B cell (primary cell): Measurements from ENCODE around the gene SFXN2. TPM values are rescaled to one million over a fixed set of nuclear protein-coding genes. Genes with fewer than 3 reads are reported as not detected.

ENCODE experiments used
- ATAC-seq: fragments of 200-7000 bp; cut with Tn5 transposase; one replicate; pipeline ENCODE4 v1.10.0; 2021; ENCODE audit warnings: low read depth, mild to moderate bottlenecking, moderate number of reproducible peaks, moderate library complexity
- CTCF ChIA-PET: fragments of 350-600 bp; sonication (Branson Sonifier 250); formaldehyde crosslinking; loops from one replicate; lab custom pipeline; 2021; ENCODE audit warnings: antibody characterized with exemption, inconsistent platforms; lab: Charles Lee
- POLR2A ChIA-PET: fragments of 350-600 bp; sonication (Branson Sonifier 250); formaldehyde crosslinking; loops from one replicate; lab custom pipeline; 2021; ENCODE audit warnings: antibody characterized with exemption; lab: Charles Lee
- DNase-seq: peaks from one replicate; pipeline ENCODE4 v3.0.0; 2013
- H2AFZ ChIP-seq: 2 replicates; pipeline ENCODE4 v1.6.1; 2012; ENCODE audit warnings: mild to moderate bottlenecking, low read depth, low read length; ENCODE audit not compliant: insufficient read depth, poor library complexity, severe bottlenecking
- H3K27ac ChIP-seq, 2 donors: 1 replicate in 1 of 2; 2 replicates in 1 of 2; pipeline ENCODE4 v1.5.1; 2012 to 2013; ENCODE audit warnings: low read length in 2 of 2, mild to moderate bottlenecking in 2 of 2, moderate library complexity in 1 of 2
- H3K27me3 ChIP-seq, 4 experiments: fragments of 200-600 bp in 1 of 4; sonication (generic) in 1 of 4; replicated peaks in 1 of 4; 1 replicate in 2 of 4; 2 replicates in 2 of 4; pipeline versions ENCODE4 v1.6.1 to v1.7.0; 2013 to 2016; ENCODE audit warnings: low read length in 3 of 4, mild to moderate bottlenecking in 2 of 4, mixed read lengths in 1 of 4, moderate library complexity in 1 of 4; ENCODE audit not compliant: insufficient read depth in 4 of 4, control insufficient read depth in 3 of 4; ENCODE audit errors: control extremely low read depth in 1 of 4
- H3K36me3 ChIP-seq, 2 experiments: replicated peaks in 1 of 2; 1 replicate in 1 of 2; 2 replicates in 1 of 2; pipeline versions ENCODE4 v1.6.1 to v1.7.1; 2013; ENCODE audit warnings: low read length in 1 of 2; ENCODE audit not compliant: insufficient read depth in 2 of 2, control insufficient read depth in 1 of 2; ENCODE audit errors: control extremely low read depth in 1 of 2, extremely low read depth in 1 of 2
- H3K4me1 ChIP-seq, 2 donors: fragments of 200-600 bp in 1 of 2; sonication (generic) in 1 of 2; 1 replicate in 1 of 2; 2 replicates in 1 of 2; pipeline versions ENCODE4 v1.5.1 to v1.6.1; 2013 to 2017; ENCODE audit warnings: low read length in 2 of 2; ENCODE audit not compliant: control insufficient read depth in 2 of 2, insufficient read depth in 2 of 2
- H3K4me2 ChIP-seq: replicated peaks from 2 replicates; pipeline ENCODE3; 2012; ENCODE audit warnings: mild to moderate bottlenecking, low read depth, low read length; ENCODE audit not compliant: poor library complexity, severe bottlenecking
- H3K4me3 ChIP-seq, 5 experiments: fragments of 200-600 bp in 1 of 5; sonication (generic) in 1 of 5; 1 replicate in 3 of 5; 2 replicates in 2 of 5; pipeline versions ENCODE4 v1.5.1 to v1.7.0; 2011 to 2016; ENCODE audit warnings: low read length in 4 of 5, mild to moderate bottlenecking in 4 of 5, low read depth in 2 of 5, control low read depth in 1 of 5, moderate library complexity in 1 of 5; ENCODE audit not compliant: insufficient read depth in 1 of 5; ENCODE audit errors: control extremely low read depth in 1 of 5, extremely low read depth in 1 of 5
- H3K79me2 ChIP-seq: fragments of 200-600 bp; sonication (generic); one replicate; pipeline ENCODE4 v1.6.0; 2016; ENCODE audit warnings: low read length; ENCODE audit not compliant: control insufficient read depth, insufficient read depth
- H3K9ac ChIP-seq: fragments of 200-600 bp; sonication (generic); 2 replicates; pipeline ENCODE4 v1.6.1; 2017; ENCODE audit warnings: mild to moderate bottlenecking, low read length, moderate library complexity
- H3K9me3 ChIP-seq, 3 donors: one replicate each; pipeline versions ENCODE4 v1.6.1 to v1.7.1; 2013; ENCODE audit warnings: low read length in 2 of 3; ENCODE audit not compliant: control insufficient read depth in 2 of 3, insufficient read depth in 1 of 3; ENCODE audit errors: control extremely low read depth in 1 of 3
- H4K20me1 ChIP-seq: 2 replicates; pipeline ENCODE4 v1.6.0; 2012; ENCODE audit warnings: mild to moderate bottlenecking, low read length; ENCODE audit not compliant: insufficient read depth, control insufficient read depth, poor library complexity, severe bottlenecking
- H3K27ac Mint-ChIP-seq: one replicate; pipeline ENCODE4 v1.8.0; 2021; ENCODE audit warnings: mixed read lengths
- H3K27me3 Mint-ChIP-seq: one replicate; pipeline ENCODE4 v1.8.0; 2021; ENCODE audit warnings: mixed read lengths
- H3K4me1 Mint-ChIP-seq: one replicate; pipeline ENCODE4 v1.8.0; 2021; ENCODE audit warnings: mixed read lengths
- H3K4me3 Mint-ChIP-seq: one replicate; pipeline ENCODE4 v1.8.0; 2021; ENCODE audit warnings: mixed read lengths
- H3K9me3 Mint-ChIP-seq: one replicate; pipeline ENCODE4 v1.8.0; 2022; ENCODE audit warnings: mixed read lengths; ENCODE audit not compliant: insufficient read depth
- EZH2 ChIP-seq: IDR thresholded peaks from 2 replicates; pipeline ENCODE4 v1.6.1; 2012; ENCODE audit warnings: borderline replicate concordance, low read depth, mild to moderate bottlenecking, moderate library complexity, low read length; ENCODE audit not compliant: insufficient read depth, poor library complexity, severe bottlenecking
- WGBS: methylation state at CpG from one replicate; pipeline ENCODE4 v1.1.5; 2013; ENCODE audit warnings: missing lambda C conversion rate; ENCODE audit not compliant: insufficient coverage; 5-methylcytosine and 5-hydroxymethylcytosine counted together
- intact Hi-C: fragments of 100-400 bp; cut with micrococcal nuclease; formaldehyde crosslinking; loops from one replicate; pipeline ENCODE4 v1.10.0; 2022
- polyA plus RNA-seq: library from polyadenylated mRNA; depleted of rRNA; stranded (reverse); fragments of >200 nt; gene quantifications from 2 replicates; pipeline ENCODE4 v1.2.3, GENCODE V29; 2012
- total RNA-seq, 2 donors: library from RNA; stranded (reverse); fragments of 120-200 nt in 1 of 2; gene quantifications; 1 replicate in 1 of 2; 2 replicates in 1 of 2; pipeline versions ENCODE4 v1.2.3 to v1.2.4, GENCODE V29; 2013 to 2022
- TF ChIP-seq, protein P1 (sequence below): fragments of 200-600 bp; IDR thresholded peaks from one replicate; pipeline ENCODE4 v1.8.0; 2022; ENCODE audit warnings: antibody characterized with exemption, mild to moderate bottlenecking

The SFXN2 gene
- total and polyA plus RNA-seq, 2 donors (not counting 1 experiment from before 2014, with no cell fraction given): 8.1 to 23.5 TPM

DNA sequence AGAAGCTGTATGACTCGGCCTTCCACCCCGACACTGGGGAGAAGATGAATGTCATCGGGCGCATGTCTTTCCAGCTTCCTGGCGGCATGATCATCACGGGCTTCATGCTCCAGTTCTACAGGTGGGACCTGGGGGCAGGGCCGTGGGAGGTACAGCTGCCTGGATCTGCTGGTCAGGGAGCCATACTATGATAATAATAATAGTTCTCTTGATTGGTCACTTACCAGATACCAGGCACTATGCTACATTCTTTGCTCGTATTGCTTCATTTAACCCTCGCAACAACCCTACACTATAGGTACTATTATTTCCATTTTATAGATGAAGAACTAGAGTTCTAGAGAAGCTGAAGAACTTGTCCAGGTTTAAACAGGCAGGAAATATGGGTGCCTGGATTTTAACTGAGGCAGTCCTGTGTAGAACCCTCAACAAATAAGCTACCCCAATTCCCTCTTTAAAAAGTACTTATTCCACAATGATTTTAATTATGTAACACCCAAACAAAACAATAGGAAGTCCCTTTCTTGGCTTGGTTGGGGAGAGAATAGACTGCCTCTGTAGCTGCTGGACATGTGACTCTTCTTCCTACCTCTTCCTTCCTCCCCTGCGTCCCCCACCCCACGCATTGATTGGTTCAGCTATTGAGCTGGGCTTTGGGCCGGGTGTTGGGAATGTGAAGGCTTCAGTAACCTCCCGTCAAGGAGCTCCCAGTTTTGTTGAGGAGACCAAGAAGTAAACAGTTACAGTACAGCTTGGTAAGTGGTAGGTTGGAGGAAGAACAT lies 12.8 kb downstream of the SFXN2 start:
- CTCF ChIA-PET: interaction anchor here (0.6 to 2.9 kb wide), 3 partner anchors 39 to 249 kb away, joined by 3 to 14 read pairs (median 5); no protein-coding TSS in a partner anchor
- H3K27me3 Mint-ChIP-seq: no peaks in the 10 kb centered on the region
- ATAC-seq (no peak), DNase-seq (no peak)
- no peak overlapping the region for H3K4me3 ChIP-seq
- no peak overlapping the region for H3K27ac ChIP-seq
- H3K4me1 ChIP-seq: no peaks in the 10 kb centered on the region
- H3K4me3 Mint-ChIP-seq: no peak overlapping the region
- intact Hi-C loops: no loop called here
- H4K20me1 ChIP-seq: no peaks in the 10 kb centered on the region
- TF ChIP-seq, protein P1, sequence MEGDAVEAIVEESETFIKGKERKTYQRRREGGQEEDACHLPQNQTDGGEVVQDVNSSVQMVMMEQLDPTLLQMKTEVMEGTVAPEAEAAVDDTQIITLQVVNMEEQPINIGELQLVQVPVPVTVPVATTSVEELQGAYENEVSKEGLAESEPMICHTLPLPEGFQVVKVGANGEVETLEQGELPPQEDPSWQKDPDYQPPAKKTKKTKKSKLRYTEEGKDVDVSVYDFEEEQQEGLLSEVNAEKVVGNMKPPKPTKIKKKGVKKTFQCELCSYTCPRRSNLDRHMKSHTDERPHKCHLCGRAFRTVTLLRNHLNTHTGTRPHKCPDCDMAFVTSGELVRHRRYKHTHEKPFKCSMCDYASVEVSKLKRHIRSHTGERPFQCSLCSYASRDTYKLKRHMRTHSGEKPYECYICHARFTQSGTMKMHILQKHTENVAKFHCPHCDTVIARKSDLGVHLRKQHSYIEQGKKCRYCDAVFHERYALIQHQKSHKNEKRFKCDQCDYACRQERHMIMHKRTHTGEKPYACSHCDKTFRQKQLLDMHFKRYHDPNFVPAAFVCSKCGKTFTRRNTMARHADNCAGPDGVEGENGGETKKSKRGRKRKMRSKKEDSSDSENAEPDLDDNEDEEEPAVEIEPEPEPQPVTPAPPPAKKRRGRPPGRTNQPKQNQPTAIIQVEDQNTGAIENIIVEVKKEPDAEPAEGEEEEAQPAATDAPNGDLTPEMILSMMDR: no peak
- TF ChIP-seq EZH2: no peak
- H3K4me2 ChIP-seq: no peak overlapping the region
- H3K27ac Mint-ChIP-seq: no peak overlapping the region
- H3K4me1 Mint-ChIP-seq: no peaks in the 10 kb centered on the region
- H2AFZ ChIP-seq: no peak overlapping the region
- H3K9ac ChIP-seq: no peak overlapping the region
- H3K79me2 ChIP-seq: peaks cover 13% of the 10 kb centered on the region
- POLR2A ChIA-PET: no interaction called here
- 92% methylated on average over 6 of the region's 13 CpGs for WGBS
- H3K27me3 ChIP-seq: no peaks in the 10 kb centered on the region
- peaks cover 0 to 31% of the 10 kb centered on the region in 2 experiments for H3K36me3 ChIP-seq
- H3K9me3 Mint-ChIP-seq: peaks cover 3% of the 10 kb centered on the region
- H3K9me3 ChIP-seq: no peaks in the 10 kb centered on the region
